Activated B cell treated with CpG ODN at 0.5 μM for 24 hours (primary cell): Measurements from ENCODE around the gene KSR2. TPM values are rescaled to one million over a fixed set of nuclear protein-coding genes. Genes with fewer than 3 reads are reported as not detected.

ENCODE experiments used
- ATAC-seq: fragments of 200-7000 bp; cut with Tn5 transposase; one replicate; pipeline ENCODE4 v1.10.0; 2021; ENCODE audit warnings: low read depth, mild to moderate bottlenecking, moderate library complexity
- CTCF ChIA-PET: fragments of 350-600 bp; sonication (Branson Sonifier 250); formaldehyde crosslinking; loops from one replicate; lab custom pipeline; 2021; ENCODE audit warnings: antibody characterized with exemption; lab: Charles Lee
- POLR2A ChIA-PET: fragments of 350-600 bp; sonication (Branson Sonifier 250); formaldehyde crosslinking; loops from one replicate; lab custom pipeline; 2021; ENCODE audit warnings: antibody characterized with exemption; lab: Charles Lee
- DNase-seq: peaks from one replicate; pipeline ENCODE4 v3.0.0; 2022
- H3K27ac Mint-ChIP-seq: one replicate; pipeline ENCODE4 v1.8.0; 2020; ENCODE audit warnings: mixed read lengths
- H3K27me3 Mint-ChIP-seq: one replicate; pipeline ENCODE4 v1.8.0; 2021; ENCODE audit warnings: mixed read lengths
- H3K36me3 Mint-ChIP-seq: one replicate; pipeline ENCODE4 v1.8.0; 2021; ENCODE audit warnings: low read depth, mixed read lengths
- H3K4me1 Mint-ChIP-seq: one replicate; pipeline ENCODE4 v1.8.0; 2021; ENCODE audit warnings: mixed read lengths
- H3K4me3 Mint-ChIP-seq: one replicate; pipeline ENCODE4 v1.8.0; 2020; ENCODE audit warnings: mild to moderate bottlenecking, mixed read lengths
- H3K9me3 Mint-ChIP-seq: one replicate; pipeline ENCODE4 v1.8.0; 2020; ENCODE audit warnings: mixed read lengths
- intact Hi-C: fragments of 100-400 bp; cut with micrococcal nuclease; formaldehyde crosslinking; loops from one replicate; pipeline ENCODE4 v1.15.1; 2024
- total RNA-seq: library from RNA; stranded (reverse); gene quantifications from 2 replicates; pipeline ENCODE4 v1.2.3, GENCODE V29; 2022
- TF ChIP-seq, protein P1 (sequence below): fragments of 200-600 bp; IDR thresholded peaks from one replicate; pipeline ENCODE4 v1.8.0; 2022; ENCODE audit warnings: antibody characterized with exemption, mild to moderate bottlenecking

KSR2 gene
- total RNA-seq, 1 donor from 2014 or later = not detected

DNA sequence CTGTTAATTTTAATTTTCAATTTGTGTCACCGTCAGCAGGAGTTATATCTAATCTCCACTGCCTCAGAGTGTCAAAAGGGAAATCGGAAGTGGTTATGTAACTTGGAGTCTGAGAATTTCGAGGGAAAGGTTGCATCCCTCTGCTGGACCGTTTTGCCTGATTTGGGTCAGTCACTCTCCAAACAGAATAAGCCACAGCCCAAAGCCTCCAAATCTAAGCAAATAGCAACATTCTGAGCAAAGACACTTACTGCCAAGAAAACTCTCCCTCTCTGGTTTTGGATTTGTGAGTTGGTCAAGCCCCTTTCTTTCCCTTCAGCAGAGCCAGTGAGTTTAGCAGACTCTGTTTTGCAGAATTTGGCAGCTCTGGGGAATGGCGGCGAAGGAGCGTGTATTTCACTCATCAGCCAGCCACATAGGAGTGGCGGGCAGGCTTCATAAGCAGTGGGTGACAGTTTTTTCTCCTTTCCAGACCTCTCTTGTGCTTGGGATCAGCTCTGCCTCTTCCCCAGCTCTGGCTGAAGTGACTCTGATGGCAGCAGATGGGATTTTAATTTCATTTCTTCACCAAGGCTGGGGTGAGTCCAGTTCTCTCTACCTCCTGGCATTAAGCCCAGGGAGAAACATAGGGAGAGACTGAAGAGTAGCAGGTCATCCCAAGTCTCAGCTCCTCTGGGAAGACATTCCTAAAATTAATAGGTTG lies 388.6 kb downstream of the KSR2 start:
- Mint-ChIP-seq H3K27ac (no peak overlapping the region), H3K27me3 (peaks cover 8% of the 10 kb centered on the region), H3K9me3 (no peaks in the 10 kb centered on the region), H3K4me1 (no peaks in the 10 kb centered on the region), H3K36me3 (no peaks in the 10 kb centered on the region), H3K4me3 (no peak overlapping the region)
- ChIA-PET CTCF (interaction anchor here (1.3 to 2.0 kb wide), 2 partner anchors 7 to 9 kb away, joined by 3 to 6 read pairs; no protein-coding TSS in a partner anchor), POLR2A (no interaction called here)
- TF ChIP-seq, protein P1, sequence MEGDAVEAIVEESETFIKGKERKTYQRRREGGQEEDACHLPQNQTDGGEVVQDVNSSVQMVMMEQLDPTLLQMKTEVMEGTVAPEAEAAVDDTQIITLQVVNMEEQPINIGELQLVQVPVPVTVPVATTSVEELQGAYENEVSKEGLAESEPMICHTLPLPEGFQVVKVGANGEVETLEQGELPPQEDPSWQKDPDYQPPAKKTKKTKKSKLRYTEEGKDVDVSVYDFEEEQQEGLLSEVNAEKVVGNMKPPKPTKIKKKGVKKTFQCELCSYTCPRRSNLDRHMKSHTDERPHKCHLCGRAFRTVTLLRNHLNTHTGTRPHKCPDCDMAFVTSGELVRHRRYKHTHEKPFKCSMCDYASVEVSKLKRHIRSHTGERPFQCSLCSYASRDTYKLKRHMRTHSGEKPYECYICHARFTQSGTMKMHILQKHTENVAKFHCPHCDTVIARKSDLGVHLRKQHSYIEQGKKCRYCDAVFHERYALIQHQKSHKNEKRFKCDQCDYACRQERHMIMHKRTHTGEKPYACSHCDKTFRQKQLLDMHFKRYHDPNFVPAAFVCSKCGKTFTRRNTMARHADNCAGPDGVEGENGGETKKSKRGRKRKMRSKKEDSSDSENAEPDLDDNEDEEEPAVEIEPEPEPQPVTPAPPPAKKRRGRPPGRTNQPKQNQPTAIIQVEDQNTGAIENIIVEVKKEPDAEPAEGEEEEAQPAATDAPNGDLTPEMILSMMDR = no peak
- intact Hi-C loops = no loop called here
- DNase-seq (no peak), ATAC-seq (no peak)

DNA sequence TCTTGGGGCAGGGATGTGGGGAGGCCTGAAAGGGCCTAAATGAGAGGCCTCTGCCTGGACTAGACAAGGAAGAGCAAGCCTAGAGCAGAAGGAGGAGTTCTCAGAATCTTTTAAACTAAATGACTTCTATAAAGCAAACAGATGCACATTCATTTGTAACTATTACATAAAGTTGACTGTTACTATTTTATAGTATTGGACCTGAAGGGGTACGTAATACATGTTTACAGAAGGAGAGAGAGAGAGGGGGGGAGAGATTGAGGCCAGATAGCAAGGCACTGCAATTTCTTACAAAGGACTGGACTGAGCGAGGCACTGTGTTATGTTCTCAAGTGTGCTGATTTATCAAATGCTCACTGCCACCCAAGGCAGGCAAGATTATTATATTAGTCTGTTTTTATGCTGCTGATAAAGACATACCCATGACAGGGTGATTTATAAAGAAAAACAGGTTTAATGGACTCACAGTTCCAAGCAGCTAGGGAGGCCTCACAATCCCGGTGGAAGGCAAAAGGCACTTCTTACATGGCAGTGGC lies 391.6 kb downstream of the KSR2 start:
- DNase-seq = no peak
- H3K9me3 Mint-ChIP-seq = no peaks in the 10 kb centered on the region
- intact Hi-C loops = no loop called here
- no peaks in the 10 kb centered on the region for H3K4me1 Mint-ChIP-seq
- peaks cover 5% of the 10 kb centered on the region for H3K27me3 Mint-ChIP-seq
- POLR2A ChIA-PET = no interaction called here
- no peaks in the 10 kb centered on the region for H3K36me3 Mint-ChIP-seq
- no peak overlapping the region for H3K4me3 Mint-ChIP-seq
- TF ChIP-seq, protein P1 = no peak
- CTCF ChIA-PET = no interaction called here
- no peak for ATAC-seq
- H3K27ac Mint-ChIP-seq = no peak overlapping the region

DNA sequence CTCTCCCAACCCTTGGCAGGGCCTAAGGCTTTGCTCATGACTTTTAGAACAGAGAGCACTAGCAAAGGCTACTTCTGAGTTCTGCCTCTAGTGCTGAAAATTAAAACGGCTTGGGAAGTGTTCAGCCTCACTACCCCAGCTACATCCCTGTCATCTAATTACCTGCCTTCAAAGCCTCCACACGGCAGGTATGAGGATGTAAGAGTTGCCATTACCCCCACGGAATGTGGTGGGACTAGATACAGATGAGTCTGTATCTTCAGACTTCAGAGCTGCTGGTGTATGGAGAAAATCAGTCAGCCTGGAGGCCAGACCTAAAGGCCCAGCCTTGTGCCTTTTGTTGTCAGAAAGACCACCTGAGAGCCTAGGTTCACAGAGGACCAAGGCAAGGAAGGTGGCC lies 392.7 kb downstream of the KSR2 start:
- ATAC-seq (no peak), DNase-seq (no peak)
- no peaks in the 10 kb centered on the region for H3K9me3 Mint-ChIP-seq
- H3K27me3 Mint-ChIP-seq = peaks cover 5% of the 10 kb centered on the region
- H3K27ac Mint-ChIP-seq = no peak overlapping the region
- POLR2A ChIA-PET = no interaction called here
- H3K4me3 Mint-ChIP-seq = no peak overlapping the region
- no peaks in the 10 kb centered on the region for H3K36me3 Mint-ChIP-seq
- no peaks in the 10 kb centered on the region for H3K4me1 Mint-ChIP-seq
- TF ChIP-seq, protein P1 = no peak
- CTCF ChIA-PET = interaction anchor here (1.0 kb wide), 1 partner anchor 12 kb away, joined by 3 read pairs; no protein-coding TSS in a partner anchor
- intact Hi-C loops = no loop called here

DNA sequence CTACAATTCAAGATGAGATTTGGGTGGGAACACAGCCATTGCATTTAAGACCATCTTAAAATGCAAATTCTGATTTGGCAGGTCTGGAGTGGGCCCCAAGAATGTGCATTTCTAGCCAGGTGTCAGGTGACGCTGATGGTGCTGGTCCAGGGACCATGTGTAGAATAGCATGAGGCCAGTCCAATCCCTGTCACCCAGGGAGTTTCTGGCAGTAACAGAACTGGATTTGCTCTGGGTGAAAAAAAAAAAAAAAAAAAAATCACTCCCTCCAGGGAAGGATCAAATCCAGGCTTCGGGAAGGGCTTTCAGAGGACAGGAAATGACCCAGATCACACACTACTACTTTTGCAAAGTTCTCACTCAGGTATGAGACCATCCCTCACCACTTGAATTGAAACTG lies 394.1 kb downstream of the KSR2 start:
- Mint-ChIP-seq H3K27me3 (peaks cover 8% of the 10 kb centered on the region), H3K4me1 (no peaks in the 10 kb centered on the region), H3K36me3 (no peaks in the 10 kb centered on the region), H3K27ac (no peak overlapping the region), H3K4me3 (no peak overlapping the region), H3K9me3 (no peaks in the 10 kb centered on the region)
- intact Hi-C loops = no loop called here
- TF ChIP-seq, protein P1 = no peak
- ChIA-PET CTCF (no interaction called here), POLR2A (no interaction called here)
- DNase-seq (no peak), ATAC-seq (no peak)

DNA sequence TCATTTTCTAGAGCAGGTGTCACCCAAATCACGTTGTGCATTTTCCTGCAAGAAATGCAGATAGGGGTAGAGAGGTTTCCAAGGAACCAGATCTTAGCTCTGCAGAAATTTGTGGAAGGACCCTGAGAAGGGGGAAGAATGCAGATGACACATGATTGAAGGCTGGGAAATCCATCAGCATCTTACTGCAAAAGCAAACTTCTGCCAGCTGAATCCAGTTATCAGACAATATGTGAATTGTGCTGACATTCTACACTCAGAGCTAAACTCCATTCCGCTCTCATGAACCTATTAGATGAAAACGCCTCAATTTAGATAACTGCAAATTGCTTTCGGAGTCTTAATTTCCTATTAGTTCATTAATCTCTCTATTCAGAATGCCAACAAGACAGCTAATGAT lies 396.0 kb downstream of the KSR2 start:
- Mint-ChIP-seq H3K4me3 (no peak overlapping the region), H3K4me1 (no peaks in the 10 kb centered on the region), H3K36me3 (no peaks in the 10 kb centered on the region), H3K27me3 (peaks cover 9% of the 10 kb centered on the region), H3K27ac (no peak overlapping the region), H3K9me3 (no peaks in the 10 kb centered on the region)
- TF ChIP-seq, protein P1 = no peak
- no peak for ATAC-seq
- CTCF ChIA-PET = no interaction called here
- no peak for DNase-seq
- POLR2A ChIA-PET = no interaction called here
- intact Hi-C loops = no loop called here
